H9 (cell line): Measurements from ENCODE around the gene EPHA8. TPM values are rescaled to one million over a fixed set of nuclear protein-coding genes. Genes with fewer than 3 reads are reported as not detected.

Experiments used
- DNase-seq: peaks from one replicate; pipeline ENCODE4 v3.0.0-alpha.2; 2017
- H2AFZ ChIP-seq: one replicate; pipeline ENCODE4 v1.6.1; 2013; ENCODE audit warnings: mild to moderate bottlenecking, low read length, control low read depth, moderate library complexity
- H2AK5ac ChIP-seq: 2 replicates; pipeline ENCODE4 v1.6.1; 2013; ENCODE audit warnings: low read length, control low read depth, mixed read lengths; ENCODE audit not compliant: insufficient read length
- H2BK120ac ChIP-seq: one replicate; pipeline ENCODE4 v1.6.1; 2013; ENCODE audit warnings: low read depth, mild to moderate bottlenecking, low read length, control low read depth, inconsistent platforms; ENCODE audit not compliant: poor library complexity, severe bottlenecking
- H2BK12ac ChIP-seq: 2 replicates; pipeline ENCODE4 v1.6.1; 2013; ENCODE audit warnings: low read length, control low read depth, mixed read lengths, low read depth; ENCODE audit not compliant: insufficient read length
- H2BK15ac ChIP-seq: 2 replicates; pipeline ENCODE4 v1.6.1; 2013; ENCODE audit warnings: low read depth, low read length, control low read depth
- H2BK20ac ChIP-seq: one replicate; pipeline ENCODE4 v1.6.1; 2013; ENCODE audit warnings: low read depth, mild to moderate bottlenecking, low read length, control low read depth, inconsistent platforms; ENCODE audit not compliant: poor library complexity, severe bottlenecking
- H2BK5ac ChIP-seq: 2 replicates; pipeline ENCODE4 v1.6.1; 2013; ENCODE audit warnings: low read length, control low read depth, mixed read lengths; ENCODE audit not compliant: insufficient read length
- H3K14ac ChIP-seq: 2 replicates; pipeline ENCODE4 v1.6.1; 2013; ENCODE audit warnings: low read length, control low read depth; ENCODE audit not compliant: insufficient read depth
- H3K18ac ChIP-seq: 2 replicates; pipeline ENCODE4 v1.6.1; 2013; ENCODE audit warnings: low read depth, mild to moderate bottlenecking, mixed read lengths, low read length, control low read depth; ENCODE audit not compliant: insufficient read length
- H3K23ac ChIP-seq: 2 replicates; pipeline ENCODE4 v1.6.1; 2013; ENCODE audit warnings: low read length, control low read depth, mixed read lengths, low read depth; ENCODE audit not compliant: insufficient read length
- H3K23me2 ChIP-seq: 2 replicates; pipeline ENCODE4 v1.6.1; 2013; ENCODE audit warnings: low read depth, mild to moderate bottlenecking, mixed read lengths, low read length, control low read depth; ENCODE audit not compliant: insufficient read length, poor library complexity, severe bottlenecking
- H3K27ac ChIP-seq: 2 replicates; pipeline ENCODE4 v1.5.1; 2013; ENCODE audit warnings: low read length, control low read depth, mixed read lengths, low read depth; ENCODE audit not compliant: insufficient read length
- H3K27me3 ChIP-seq: 2 replicates; pipeline ENCODE4 v1.6.1; 2013; ENCODE audit warnings: low read length, control low read depth, inconsistent platforms; ENCODE audit not compliant: insufficient read depth
- H3K4ac ChIP-seq: 2 replicates; pipeline ENCODE4 v1.6.1; 2013; ENCODE audit warnings: low read depth, mild to moderate bottlenecking, control low read depth, inconsistent platforms, low read length, moderate library complexity
- H3K4me1 ChIP-seq: 2 replicates; pipeline ENCODE4 v1.6.1; 2013; ENCODE audit warnings: low read length, control low read depth, inconsistent platforms; ENCODE audit not compliant: insufficient read depth
- H3K4me2 ChIP-seq: 2 replicates; pipeline ENCODE4 v1.6.1; 2013; ENCODE audit warnings: low read length, control low read depth, mixed read lengths; ENCODE audit not compliant: insufficient read length, insufficient read depth
- H3K56ac ChIP-seq: 2 replicates; pipeline ENCODE4 v1.6.1; 2013; ENCODE audit warnings: low read depth, mild to moderate bottlenecking, mixed read lengths, low read length, control low read depth; ENCODE audit not compliant: insufficient read length
- H3K79me1 ChIP-seq: 2 replicates; pipeline ENCODE4 v1.6.1; 2013; ENCODE audit warnings: low read depth, mild to moderate bottlenecking, moderate library complexity, low read length, control low read depth, inconsistent platforms; ENCODE audit not compliant: insufficient read depth, poor library complexity, severe bottlenecking
- H3K79me2 ChIP-seq: 2 replicates; pipeline ENCODE4 v1.6.1; 2013; ENCODE audit warnings: low read length, control low read depth, inconsistent platforms; ENCODE audit not compliant: insufficient read depth
- H3K9ac ChIP-seq: 2 replicates; pipeline ENCODE4 v1.6.1; 2013; ENCODE audit warnings: low read length, control low read depth, mixed read lengths; ENCODE audit not compliant: insufficient read length; ENCODE audit errors: extremely low read depth
- H3K9me3 ChIP-seq: one replicate; pipeline ENCODE4 v1.6.1; 2013; ENCODE audit warnings: low read depth, low read length, inconsistent platforms; ENCODE audit not compliant: control insufficient read depth
- H3T11ph ChIP-seq: one replicate; pipeline ENCODE4 v1.6.1; 2013; ENCODE audit warnings: mild to moderate bottlenecking, low read length, control low read depth, inconsistent platforms
- H4K20me1 ChIP-seq: one replicate; pipeline ENCODE4 v1.6.1; 2013; ENCODE audit not compliant: control insufficient read depth, insufficient read length, insufficient read depth
- H4K5ac ChIP-seq: 2 replicates; pipeline ENCODE4 v1.6.1; 2013; ENCODE audit warnings: low read depth, mild to moderate bottlenecking, mixed read lengths, low read length, control low read depth; ENCODE audit not compliant: insufficient read length
- H4K8ac ChIP-seq: replicated peaks from 2 replicates; pipeline ENCODE4 v1.6.1; 2013; ENCODE audit warnings: low read length, control low read depth, mixed read lengths, low read depth; ENCODE audit not compliant: insufficient read length
- H4K91ac ChIP-seq: 2 replicates; pipeline ENCODE4 v1.6.1; 2013; ENCODE audit warnings: low read depth, mild to moderate bottlenecking, moderate library complexity, mixed read lengths, low read length, control low read depth; ENCODE audit not compliant: insufficient read length
- H3K27ac Mint-ChIP-seq, 3 experiments: 2 replicates in 2 of 3; 3 replicates in 1 of 3; pipeline ENCODE4 v1.8.0; 2020 to 2021; ENCODE audit warnings: mixed read lengths in 3 of 3, mild to moderate bottlenecking in 1 of 3, moderate library complexity in 1 of 3
- H3K27me3 Mint-ChIP-seq: 2 replicates; pipeline ENCODE4 v1.8.0; 2021; ENCODE audit warnings: low read depth, mild to moderate bottlenecking, moderate library complexity, mixed read lengths
- H3K36me3 Mint-ChIP-seq, 3 experiments: 2 replicates in 2 of 3; 3 replicates in 1 of 3; pipeline ENCODE4 v1.8.0; 2020 to 2021; ENCODE audit warnings: low read depth in 3 of 3, mixed read lengths in 3 of 3; ENCODE audit not compliant: insufficient read depth in 1 of 3
- H3K4me1 Mint-ChIP-seq, 2 experiments: 2 replicates each; pipeline ENCODE4 v1.8.0; 2020; ENCODE audit warnings: mixed read lengths in 2 of 2
- H3K4me3 Mint-ChIP-seq, 2 experiments: 2 replicates in 1 of 2; 3 replicates in 1 of 2; pipeline ENCODE4 v1.8.0; 2020 to 2021; ENCODE audit warnings: mild to moderate bottlenecking in 2 of 2, mixed read lengths in 2 of 2, moderate library complexity in 1 of 2
- H3K9me3 Mint-ChIP-seq, 2 experiments: 2 replicates in 1 of 2; 3 replicates in 1 of 2; pipeline ENCODE4 v1.8.0; 2020; ENCODE audit warnings: mild to moderate bottlenecking in 2 of 2, mixed read lengths in 2 of 2, moderate library complexity in 1 of 2
- CTCF ChIP-seq: fragments of 200-600 bp; sonication (generic); conservative IDR thresholded peaks from 3 replicates; pipeline ENCODE4 v1.8.0; 2021; ENCODE audit warnings: antibody characterized with exemption, mild to moderate bottlenecking
- WGBS: extraction: QIAGEN DNeasy Blood & Tissue Kit; methylation state at CpG from one replicate; pipeline ENCODE4 v1.1.7; 2013; ENCODE audit warnings: missing lambda C conversion rate, low lambda C conversion rate, mixed read lengths; ENCODE audit not compliant: insufficient read length; ENCODE audit errors: extremely low coverage; 5-methylcytosine and 5-hydroxymethylcytosine counted together
- total RNA-seq: library from RNA; stranded (reverse); gene quantifications from 2 replicates; pipeline ENCODE4 v1.2.1, GENCODE V29; 2021

Gene EPHA8
- total RNA-seq, 1 experiment from 2014 or later, result 3.4 TPM

GRCh38 chr1:22611530-22611947 lies 48.2 kb downstream of the EPHA8 start:
- Histone ChIP-seq H2AK5ac (no peak overlapping the region), H3K23ac (no peak overlapping the region), H3K23me2 (no peaks in the 10 kb centered on the region), H2BK20ac (no peak overlapping the region), H4K5ac (no peak overlapping the region), H3K4me2 (no peak overlapping the region), H2AFZ (no peak overlapping the region), H4K20me1 (no peaks in the 10 kb centered on the region), H2BK5ac (no peak overlapping the region), H3T11ph (no peak overlapping the region), H3K27me3 (no peaks in the 10 kb centered on the region), H3K4me1 (no peaks in the 10 kb centered on the region), H3K18ac (no peak overlapping the region), H2BK120ac (no peak overlapping the region), H2BK12ac (no peak overlapping the region), H3K9ac (no peak overlapping the region), H2BK15ac (no peak overlapping the region), H3K27ac (no peak overlapping the region), H4K91ac (no peak overlapping the region), H3K56ac (no peak overlapping the region), H3K9me3 (no peaks in the 10 kb centered on the region), H4K8ac (no peak overlapping the region), H3K79me2 (no peaks in the 10 kb centered on the region), H3K79me1 (no peaks in the 10 kb centered on the region), H3K4ac (no peak overlapping the region), H3K14ac (no peak overlapping the region)
- TF ChIP-seq CTCF, result no peak
- no peak overlapping the region for H3K27ac Mint-ChIP-seq
- no CpG with 5 or more reads among the region's 7 CpGs for WGBS
- no peaks in the 10 kb centered on the region for H3K36me3 Mint-ChIP-seq
- peaks cover 42 to 83% of the 10 kb centered on the region in 2 experiments for H3K4me1 Mint-ChIP-seq
- peaks cover 82% of the 10 kb centered on the region for H3K27me3 Mint-ChIP-seq
- no peak overlapping the region for H3K4me3 Mint-ChIP-seq
- peak; percentile 87 for DNase-seq
- H3K9me3 Mint-ChIP-seq, result peaks cover 0 to 3% of the 10 kb centered on the region in 2 experiments; a peak in 2 of 5 replicates
